GM18511 (cell line): ENCODE data around the gene XRN1.
"Not testable (repeated sequence)": the region's sequence is repeated elsewhere in the genome, so short reads cannot be mapped to it uniquely, and the experiment has no call there.

ENCODE experiments used
- ATAC-seq: cut with Tn5 transposase; IDR thresholded peaks from one replicate; pipeline ENCODE4 v1.9.1; 2021; ENCODE audit warnings: mild to moderate bottlenecking, moderate library complexity; ENCODE audit not compliant: unreplicated experiment

Gene XRN1, protein sequence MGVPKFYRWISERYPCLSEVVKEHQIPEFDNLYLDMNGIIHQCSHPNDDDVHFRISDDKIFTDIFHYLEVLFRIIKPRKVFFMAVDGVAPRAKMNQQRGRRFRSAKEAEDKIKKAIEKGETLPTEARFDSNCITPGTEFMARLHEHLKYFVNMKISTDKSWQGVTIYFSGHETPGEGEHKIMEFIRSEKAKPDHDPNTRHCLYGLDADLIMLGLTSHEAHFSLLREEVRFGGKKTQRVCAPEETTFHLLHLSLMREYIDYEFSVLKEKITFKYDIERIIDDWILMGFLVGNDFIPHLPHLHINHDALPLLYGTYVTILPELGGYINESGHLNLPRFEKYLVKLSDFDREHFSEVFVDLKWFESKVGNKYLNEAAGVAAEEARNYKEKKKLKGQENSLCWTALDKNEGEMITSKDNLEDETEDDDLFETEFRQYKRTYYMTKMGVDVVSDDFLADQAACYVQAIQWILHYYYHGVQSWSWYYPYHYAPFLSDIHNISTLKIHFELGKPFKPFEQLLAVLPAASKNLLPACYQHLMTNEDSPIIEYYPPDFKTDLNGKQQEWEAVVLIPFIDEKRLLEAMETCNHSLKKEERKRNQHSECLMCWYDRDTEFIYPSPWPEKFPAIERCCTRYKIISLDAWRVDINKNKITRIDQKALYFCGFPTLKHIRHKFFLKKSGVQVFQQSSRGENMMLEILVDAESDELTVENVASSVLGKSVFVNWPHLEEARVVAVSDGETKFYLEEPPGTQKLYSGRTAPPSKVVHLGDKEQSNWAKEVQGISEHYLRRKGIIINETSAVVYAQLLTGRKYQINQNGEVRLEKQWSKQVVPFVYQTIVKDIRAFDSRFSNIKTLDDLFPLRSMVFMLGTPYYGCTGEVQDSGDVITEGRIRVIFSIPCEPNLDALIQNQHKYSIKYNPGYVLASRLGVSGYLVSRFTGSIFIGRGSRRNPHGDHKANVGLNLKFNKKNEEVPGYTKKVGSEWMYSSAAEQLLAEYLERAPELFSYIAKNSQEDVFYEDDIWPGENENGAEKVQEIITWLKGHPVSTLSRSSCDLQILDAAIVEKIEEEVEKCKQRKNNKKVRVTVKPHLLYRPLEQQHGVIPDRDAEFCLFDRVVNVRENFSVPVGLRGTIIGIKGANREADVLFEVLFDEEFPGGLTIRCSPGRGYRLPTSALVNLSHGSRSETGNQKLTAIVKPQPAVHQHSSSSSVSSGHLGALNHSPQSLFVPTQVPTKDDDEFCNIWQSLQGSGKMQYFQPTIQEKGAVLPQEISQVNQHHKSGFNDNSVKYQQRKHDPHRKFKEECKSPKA (N-terminal part only)

DNA sequence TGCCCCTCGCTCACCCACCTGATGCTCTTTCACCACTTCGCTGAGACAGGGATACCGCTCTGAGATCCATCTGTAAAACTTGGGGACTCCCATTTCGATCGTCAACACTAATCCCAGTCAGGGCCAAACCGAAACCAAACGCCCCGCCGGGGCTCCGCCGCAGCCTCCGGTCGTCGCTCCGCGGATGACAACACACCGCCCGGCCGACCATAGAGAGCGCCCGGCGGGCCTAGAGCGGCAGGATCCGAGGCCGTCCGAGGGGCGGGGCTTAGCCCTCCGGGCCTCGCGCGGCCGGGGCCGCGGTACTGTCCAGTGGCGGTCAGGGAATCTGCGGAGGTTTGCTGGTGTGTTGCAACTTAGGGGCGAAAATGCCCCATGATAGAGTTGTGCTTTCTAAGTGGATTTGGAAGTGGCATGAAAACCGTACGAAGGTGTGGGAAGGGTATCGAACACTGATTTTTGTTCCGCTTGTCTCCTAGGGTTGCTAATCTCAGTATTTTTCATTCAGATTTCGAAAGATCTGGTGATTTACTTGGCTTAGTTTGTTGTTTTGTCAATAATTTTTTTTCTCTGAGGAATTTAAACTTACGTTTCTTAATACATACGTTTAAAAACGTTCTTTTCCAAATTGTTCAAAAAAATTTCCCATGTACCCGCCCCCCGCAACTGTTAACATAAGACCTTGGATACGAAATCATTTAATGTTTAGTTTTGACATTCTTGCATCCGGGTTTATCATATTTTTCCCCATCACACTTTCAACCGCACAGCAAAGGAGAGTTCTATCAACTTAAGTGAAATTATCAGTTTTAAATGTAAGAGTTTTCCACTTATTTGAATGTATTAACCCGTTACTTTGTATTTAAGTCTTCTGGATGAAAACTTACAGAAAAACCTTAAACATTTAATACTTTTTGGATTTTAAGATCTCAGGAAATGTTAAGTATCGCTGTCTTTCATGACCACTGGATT is at the start of gene XRN1:
XRN1 (minus strand) TSS at position 186 of the 972 bp plus-strand sequence; CDS start at position 93, 93 bp downstream.
- ATAC-seq = peak; percentile 84

DNA sequence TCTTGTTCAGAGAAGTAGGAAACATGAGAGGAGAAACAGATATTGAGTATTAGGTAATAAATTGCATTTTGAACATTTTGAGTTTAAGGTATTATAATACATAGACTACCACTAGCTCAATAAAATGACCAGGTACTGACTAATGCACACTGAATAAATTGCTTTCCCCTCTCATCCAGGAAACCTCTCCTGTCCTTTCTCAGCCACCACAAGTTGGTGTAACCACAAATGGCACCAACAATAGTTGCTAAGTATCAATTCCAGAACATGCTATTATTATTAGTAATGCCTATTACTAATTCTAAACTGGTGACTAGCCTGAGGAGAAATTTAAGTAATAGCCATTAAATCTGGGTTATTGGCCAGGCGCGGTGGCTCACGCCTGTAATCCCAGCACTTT is 47.3 kb upstream of the XRN1 start:
- ATAC-seq = no peak

DNA sequence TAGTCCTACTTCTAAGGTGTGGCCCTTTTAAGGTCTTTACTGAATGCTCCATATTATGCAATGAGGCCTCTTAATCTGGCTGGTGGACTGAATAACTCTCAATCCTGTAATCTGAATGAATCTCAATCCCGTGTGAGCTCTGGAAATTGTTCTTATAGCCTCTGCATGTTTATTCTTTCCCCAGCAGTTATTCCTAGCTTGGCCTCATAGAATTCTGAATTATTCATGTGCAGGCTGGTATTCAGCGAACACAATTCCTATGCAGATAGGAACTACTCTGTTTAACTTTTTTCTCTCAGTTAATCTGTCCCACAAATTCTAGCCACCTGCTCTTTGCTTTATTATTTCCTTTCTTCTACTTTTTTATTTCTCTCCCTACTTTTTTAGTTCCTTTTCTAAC is 44.3 kb upstream of the XRN1 start:
- ATAC-seq = no peak

DNA sequence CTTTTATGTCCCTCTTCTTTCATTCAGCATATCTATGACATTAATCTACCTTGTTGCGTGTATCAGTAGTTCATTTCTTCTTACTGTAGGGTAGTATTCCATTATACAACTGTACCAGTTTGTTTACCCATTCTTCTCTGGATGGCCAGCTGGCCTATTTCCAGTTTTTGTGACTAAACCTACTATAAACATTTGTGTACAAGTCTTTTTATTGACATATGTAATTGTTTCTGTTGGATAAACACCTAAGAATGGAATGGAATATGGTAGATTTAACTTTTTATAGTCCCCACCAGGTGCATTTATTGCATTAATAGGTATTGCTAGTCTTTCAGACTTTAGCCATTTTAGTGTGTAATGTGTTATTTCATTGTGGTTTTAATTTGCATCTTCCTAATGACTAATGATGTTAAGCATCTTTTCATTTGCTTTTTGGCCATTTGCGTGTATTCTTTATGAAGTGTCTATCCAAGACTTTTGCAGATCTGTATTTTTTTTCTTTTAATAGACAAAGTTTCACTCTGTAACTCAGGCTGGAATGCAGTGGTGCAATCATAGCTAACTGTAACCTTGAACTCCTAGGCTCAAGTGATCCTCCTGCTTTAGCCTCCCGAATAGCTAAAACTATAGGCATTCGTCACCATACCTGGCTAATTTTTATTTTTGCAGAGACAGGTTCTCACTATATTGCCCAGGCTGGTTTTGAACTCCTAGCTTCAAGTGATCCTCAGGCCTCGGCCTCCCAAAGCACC is 41.9 kb upstream of the XRN1 start:
- ATAC-seq = no peak

DNA sequence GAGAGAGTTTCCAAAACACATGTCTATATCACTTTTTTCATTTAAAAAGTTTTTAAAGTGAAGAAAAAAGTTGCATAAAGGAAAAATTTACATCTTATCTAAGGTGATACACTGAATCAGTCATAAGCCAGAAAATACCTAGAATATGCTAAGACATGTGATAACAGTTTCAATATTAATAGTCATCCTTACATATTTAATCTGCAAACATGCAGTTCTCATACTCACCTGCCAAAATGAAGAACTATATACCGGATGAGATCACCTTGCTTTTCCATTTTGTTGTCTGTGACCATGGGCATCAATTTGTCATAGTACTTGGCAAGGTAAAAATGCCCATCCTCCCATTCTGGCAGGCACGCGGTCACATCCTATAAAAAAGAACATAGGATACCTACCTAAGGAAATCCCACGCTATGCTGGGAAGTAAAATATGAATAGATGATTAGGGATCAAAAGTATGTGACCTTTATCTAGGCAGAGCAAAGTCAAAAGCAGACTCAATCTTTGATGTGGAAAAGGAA is 37.1 kb upstream of the XRN1 start:
- no peak for ATAC-seq

DNA sequence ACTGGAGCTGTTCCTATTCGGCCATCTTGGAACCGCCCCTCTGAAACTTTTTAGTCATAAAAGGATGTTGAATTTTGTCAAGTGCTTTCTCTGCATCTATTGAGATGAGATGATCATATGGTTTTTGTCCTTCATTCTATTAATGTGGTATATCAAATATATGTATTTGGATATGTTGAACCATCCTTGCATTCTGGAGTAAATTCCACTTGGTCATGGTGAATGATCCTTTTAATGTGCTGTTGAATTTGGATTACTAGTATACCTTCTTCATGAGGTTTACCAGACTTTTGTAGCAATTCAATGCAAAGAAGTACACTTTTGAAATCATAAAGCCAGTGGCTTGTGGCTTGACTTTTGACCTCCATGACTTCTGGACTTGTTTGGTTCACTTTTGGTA is 33.4 kb upstream of the XRN1 start:
- no peak for ATAC-seq

DNA sequence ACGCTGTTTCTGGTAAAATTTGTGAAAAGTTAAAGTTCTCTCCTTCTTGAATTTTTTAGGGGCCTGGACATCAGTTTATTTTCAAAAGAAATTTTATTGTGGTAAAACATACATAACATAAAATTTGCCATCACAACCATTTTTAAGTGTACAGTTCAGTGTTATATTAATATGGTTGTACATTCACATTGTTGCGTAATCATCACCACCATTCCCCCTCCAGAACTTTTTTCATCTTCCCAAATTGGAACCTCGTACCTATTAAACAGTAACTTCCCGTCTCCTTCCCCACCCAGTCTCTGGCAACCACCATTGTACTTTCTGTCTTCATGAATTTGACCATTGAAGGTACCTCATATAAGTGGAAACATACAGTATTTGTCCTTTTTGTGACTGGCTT is 23.0 kb upstream of the XRN1 start:
- ATAC-seq = no peak

DNA sequence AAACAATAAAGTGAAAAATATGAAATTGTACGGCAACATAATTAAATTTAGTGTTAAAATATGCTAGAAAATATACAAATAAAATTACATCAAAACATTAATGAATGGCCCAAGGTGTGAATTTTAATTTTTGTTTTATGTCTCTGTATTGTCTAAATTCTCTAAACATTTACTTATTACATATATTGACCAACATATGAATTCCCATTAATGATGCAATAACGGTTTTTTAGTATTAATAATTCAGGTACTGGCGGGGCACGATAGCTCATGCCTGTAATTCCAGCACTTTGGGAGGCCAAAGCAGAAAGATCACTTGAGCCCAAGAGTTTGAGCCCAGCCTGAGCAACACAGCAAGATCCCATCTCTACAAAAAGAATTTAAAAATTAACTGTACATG is 20.6 kb upstream of the XRN1 start:
- ATAC-seq = no peak

DNA sequence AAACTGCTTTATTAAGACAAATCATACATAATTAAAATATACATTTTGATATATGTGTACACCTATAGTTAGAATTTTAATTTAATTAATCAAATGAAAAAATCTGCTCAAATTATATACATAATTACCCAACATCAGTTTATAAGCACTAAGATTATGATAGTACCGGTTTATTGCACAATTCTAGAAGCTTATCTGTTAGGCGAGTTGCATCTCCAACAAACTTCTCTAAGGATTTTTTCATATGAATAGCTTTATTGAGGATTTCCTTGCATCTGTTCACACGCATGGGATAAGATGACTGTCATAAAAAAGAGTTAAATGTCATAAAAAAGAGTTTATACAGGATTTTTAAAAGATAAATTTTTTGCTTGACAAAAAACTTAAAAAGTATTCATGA is 19.9 kb upstream of the XRN1 start:
- no peak for ATAC-seq

DNA sequence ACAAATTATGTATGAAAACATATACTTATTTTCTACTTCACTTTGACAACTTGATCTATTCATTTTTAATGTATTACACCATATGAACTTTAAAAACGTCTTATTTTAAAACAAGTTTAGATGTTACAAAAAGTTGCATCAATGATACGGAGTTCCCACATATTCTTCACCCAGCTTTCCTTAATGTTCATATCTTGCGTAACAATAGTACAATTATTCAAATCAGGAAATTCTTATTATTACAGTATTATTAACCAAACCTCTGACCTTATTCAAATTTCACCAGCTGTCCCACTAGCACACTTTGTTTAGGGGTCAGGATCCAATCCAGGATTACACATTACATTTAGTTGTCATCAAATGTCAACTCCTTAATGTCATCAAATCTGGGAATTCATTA is 12.9 kb upstream of the XRN1 start:
- no peak for ATAC-seq

DNA sequence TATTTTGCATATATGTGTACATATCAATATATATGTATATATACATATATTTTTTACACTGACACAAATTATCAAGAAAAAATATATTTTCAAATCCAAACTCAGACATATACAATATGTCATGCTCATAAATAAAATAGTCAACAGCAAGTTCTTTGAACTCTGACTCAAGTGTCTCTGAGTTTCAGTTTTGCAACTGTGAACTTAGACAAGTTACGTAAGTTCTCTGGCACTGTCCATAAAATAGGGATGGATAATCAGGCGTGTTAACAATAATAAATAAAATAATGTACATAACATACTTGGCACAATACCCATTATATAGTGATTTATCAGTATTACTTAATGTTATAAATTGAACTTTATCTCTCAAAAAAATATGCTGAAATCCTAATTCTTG is 12.1 kb upstream of the XRN1 start:
- ATAC-seq = no peak

DNA sequence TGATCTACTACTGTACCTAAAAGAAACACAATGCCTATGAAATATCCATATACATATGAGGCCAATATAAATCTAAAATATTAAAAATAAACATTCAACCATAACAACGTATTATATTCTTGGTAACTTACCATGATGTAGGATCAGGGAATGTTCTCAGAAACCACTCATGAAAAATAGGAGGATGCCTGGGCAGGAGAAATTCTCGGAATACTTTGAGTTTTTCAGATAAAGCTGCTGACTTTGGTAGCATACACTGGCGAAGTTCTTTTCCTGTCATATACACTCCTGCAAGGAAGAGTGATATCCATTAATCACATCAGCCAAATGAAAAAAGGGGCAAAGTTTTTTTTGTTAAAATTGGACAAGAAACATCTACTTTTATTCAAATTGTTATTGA is 11.3 kb upstream of the XRN1 start:
- ATAC-seq = no peak

DNA sequence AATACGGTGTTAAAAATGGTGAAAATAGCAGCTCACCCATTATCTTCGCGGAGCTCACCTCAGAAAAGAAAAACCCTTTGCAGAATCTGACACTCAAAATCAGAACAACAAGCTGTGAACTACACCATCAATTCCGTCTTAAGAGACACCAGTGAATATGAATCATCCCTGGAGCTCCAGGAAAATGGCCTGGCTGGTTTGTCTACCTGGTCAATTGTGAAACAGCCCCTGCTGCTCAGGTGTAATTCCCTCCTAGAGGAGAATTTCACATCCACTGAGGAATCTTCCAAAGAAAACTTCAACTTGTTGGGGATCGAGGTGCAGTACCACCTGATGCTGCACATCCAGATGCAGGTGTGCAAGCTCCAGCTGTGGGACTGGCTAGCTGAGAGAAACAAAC is 3.0 kb upstream of the XRN1 start:
- no peak for ATAC-seq

DNA sequence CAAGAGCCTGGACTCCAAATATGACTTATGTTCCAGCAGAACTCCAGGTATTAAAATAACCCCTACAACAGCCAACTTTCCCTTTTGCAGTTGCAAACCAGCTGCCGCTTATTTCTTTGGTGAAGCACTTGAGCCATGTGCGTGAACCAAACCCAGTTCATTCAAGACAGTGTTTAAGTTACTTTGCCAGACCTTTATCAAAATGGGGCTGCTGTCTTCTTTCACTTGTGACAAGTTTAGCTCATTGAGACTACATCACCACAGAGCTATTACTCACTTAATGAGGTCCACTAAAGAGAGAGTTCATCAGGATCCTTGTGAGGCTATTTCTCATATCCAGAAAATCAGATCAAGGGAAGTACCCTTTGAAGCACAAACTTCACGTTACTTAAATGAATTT is 2.4 kb upstream of the XRN1 start:
- no peak for ATAC-seq

DNA sequence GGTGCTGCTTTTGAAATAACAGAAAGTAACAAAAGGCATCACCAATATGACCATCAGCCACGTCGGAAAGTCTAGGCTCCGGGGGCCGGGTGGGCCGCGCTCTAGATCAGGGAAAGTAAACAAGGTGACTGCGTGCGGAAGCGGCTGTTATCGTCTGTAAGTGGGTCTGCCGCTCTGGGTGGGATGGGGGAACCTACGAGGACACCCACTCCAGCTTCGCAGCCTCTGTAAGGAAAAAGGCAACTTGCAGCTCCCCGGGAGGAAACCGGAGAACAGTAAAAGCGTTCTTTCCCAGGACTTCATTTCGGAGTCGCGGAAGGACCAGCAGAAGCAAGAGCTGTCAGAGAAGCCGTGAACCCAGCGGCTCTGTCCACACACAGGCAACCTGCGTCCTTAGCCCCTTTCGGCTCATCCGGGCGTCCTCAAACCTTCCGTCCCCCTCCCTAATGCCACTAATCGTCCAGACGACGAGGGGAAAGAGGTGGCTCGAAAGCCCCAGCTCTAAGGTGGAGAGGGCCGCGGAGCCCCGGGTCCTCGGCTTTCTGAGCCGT is 461 bp downstream of the XRN1 start:
- ATAC-seq = peak; percentile 31

DNA sequence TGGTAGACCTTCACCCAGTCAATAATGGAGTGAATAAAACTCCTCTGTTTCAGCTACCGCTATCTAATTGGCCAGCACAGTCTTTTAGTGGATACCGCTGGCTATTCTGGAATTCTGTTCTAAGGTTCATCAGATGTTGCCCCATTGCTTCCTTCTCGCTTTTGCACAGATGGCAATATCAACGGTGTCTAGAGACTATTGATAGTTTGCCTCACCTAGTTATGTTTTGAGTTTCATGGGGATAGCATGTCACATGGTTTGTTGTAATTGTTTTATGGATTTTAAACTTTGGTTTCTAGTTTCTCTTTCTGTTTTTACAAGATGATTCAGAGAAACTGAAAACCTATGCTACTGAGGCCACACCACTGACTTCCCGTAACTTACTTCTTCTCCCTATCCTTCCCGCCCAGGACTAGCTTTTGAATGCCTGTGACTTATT is 2.0 kb downstream of the XRN1 start:
- peak; percentile 65 for ATAC-seq

DNA sequence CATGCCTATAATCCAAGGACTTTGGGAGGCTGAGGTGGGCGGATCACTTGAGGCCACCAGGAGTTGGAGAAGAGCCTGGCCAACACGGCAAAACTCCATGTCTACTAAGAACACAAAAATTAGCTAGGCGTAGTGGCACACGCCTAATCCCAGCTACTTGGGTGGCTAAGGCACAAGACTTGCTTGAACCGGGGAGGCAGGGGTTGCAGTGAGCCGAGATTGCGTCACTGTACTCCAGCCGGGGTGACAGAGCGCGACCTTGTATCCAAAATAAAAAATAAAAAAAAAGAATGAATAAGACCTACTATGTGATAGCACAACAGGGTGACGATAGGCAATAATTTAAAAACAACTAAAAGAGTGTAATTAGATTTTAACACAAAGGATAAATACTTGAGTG is 3.5 kb downstream of the XRN1 start:
- ATAC-seq = no peak

DNA sequence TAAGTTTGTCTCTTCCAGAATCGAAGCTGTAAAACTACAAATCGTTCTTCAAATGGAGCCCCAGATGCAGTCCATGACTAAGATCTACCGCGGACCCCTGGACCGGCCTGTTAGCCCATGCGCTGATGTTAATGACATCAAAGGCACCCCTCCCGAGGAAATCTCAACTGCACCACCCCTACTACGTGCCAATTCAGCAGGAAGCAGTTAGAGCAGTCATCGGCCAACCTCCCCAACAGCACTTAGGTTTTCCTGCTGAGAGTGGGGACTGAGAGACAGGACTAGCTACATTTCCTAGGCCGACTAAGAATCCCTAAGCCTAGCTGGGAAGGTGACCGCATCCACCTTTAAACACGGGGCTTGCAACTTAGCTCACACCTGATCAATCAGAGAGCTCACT is 4.8 kb downstream of the XRN1 start:
- ATAC-seq = not testable (repeated sequence)
